Transverse colon (tissue), 3 donors: ENCODE results near the gene STN1.

Source experiments
- POLR2A ChIP-seq: fragments of 450-650 bp; IDR thresholded peaks from one replicate; pipeline ENCODE4 v1.6.1; 2016; ENCODE audit warnings: antibody characterized with exemption, mild to moderate bottlenecking, moderate library complexity
- TF ChIP-seq, protein P1 (sequence below), 5 experiments: fragments of 200-600 bp in 3 of 5; fragments of 450-650 bp in 2 of 5; sonication (generic) in 3 of 5; IDR thresholded peaks; 1 replicate in 2 of 5; 2 replicates in 3 of 5; pipeline ENCODE4 v1.5.1; 2016 to 2017; ENCODE audit warnings: antibody characterized with exemption in 5 of 5, inconsistent platforms in 3 of 5, mild to moderate bottlenecking in 2 of 5, moderate library complexity in 1 of 5

DNA sequence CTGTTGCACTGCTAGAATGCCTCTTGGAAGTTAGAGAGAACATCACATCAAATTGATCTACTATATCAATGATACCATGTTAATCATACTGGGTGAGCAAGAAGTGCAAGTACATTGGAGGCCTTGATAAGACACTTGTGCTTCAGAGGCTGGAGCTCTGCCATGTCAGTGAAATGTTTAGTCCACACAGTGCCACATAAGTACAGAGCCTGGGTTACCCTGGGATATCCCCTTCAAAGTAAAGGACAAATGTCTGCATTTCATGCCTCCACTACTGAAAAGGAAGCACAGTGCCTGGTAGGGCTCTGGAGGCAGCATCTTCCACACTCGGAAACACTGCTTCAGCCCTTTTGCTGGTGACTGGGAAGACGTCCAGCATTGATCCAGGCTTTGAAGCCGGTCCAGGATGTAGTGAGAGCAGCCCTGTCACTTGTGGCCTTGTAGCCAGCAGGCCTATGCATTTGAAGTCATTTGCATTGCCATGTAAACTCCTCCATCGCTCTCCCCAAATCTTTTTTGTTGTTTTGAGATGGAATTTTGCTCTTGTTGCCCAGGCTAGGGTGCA, 15.7 kb upstream of the STN1 start:
- TF ChIP-seq, protein P1, sequence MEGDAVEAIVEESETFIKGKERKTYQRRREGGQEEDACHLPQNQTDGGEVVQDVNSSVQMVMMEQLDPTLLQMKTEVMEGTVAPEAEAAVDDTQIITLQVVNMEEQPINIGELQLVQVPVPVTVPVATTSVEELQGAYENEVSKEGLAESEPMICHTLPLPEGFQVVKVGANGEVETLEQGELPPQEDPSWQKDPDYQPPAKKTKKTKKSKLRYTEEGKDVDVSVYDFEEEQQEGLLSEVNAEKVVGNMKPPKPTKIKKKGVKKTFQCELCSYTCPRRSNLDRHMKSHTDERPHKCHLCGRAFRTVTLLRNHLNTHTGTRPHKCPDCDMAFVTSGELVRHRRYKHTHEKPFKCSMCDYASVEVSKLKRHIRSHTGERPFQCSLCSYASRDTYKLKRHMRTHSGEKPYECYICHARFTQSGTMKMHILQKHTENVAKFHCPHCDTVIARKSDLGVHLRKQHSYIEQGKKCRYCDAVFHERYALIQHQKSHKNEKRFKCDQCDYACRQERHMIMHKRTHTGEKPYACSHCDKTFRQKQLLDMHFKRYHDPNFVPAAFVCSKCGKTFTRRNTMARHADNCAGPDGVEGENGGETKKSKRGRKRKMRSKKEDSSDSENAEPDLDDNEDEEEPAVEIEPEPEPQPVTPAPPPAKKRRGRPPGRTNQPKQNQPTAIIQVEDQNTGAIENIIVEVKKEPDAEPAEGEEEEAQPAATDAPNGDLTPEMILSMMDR (IDR thresholded peaks at IDR 0.05) = no peak
- no peak for TF ChIP-seq POLR2A
